Measurements from ENCODE around the gene TLR10. TPM values are rescaled to one million over a fixed set of nuclear protein-coding genes. Genes with fewer than 3 reads are reported as not detected.

The TLR10 gene
- total and polyA plus RNA-seq, 2 experiments from 2014 or later: not detected

DNA sequence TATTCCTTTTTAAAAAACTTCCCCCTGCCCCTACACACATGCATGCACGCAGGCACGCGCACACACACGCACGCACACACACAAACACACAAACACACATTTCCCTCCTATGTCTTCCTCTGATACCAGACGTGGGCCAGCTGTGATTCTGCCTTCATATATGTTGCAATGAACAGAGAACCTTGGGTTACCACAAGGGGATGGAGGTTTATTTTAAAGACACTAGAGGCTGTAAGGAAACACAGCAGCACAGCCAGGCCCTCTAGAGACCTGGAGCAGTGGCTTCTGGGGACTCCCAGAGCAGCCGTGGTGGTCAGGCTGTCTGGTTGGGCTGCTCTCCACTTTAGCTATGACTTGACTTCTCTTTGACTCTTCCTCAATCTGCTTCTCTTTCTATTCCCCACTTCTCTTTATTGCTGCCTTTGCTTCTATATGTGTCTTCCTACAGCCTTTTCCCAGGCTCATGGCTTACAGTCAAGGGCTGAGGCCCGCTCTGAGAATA, 3.2 kb upstream of the TLR10 start:
- Histone ChIP-seq H3K79me2 (ENCODE audit: insufficient read depth) (no peaks in the 10 kb centered on the region), H3K9me2 (ENCODE audit: insufficient read depth) (no peaks in the 10 kb centered on the region), H3F3A (ENCODE audit: insufficient read depth) (no peaks in the 10 kb centered on the region), H4K20me1 (ENCODE audit: insufficient read depth) (no peaks in the 10 kb centered on the region), H3K9me3 (ENCODE audit: low read depth) (no peaks in the 10 kb centered on the region), H3K27ac (no peak overlapping the region), H3K9ac (no peak overlapping the region), H3K4me1 (ENCODE audit: insufficient read depth) (no peaks in the 10 kb centered on the region), H3K36me3 (ENCODE audit: low read depth) (no peaks in the 10 kb centered on the region), H3K4me2 (ENCODE audit: unreplicated experiment) (no peak overlapping the region), H3K27me3 (replicated peaks; ENCODE audit: insufficient read depth) (no peaks in the 10 kb centered on the region), H2AFZ (no peak overlapping the region), H3K4me3 (no peak overlapping the region)
- TF ChIP-seq EZH2 (IDR thresholded peaks at IDR 0.05; ENCODE audit: insufficient read depth, poor library complexity, severe bottlenecking) (no peak), EZH2phosphoT487 (IDR thresholded peaks at IDR 0.05; ENCODE audit: insufficient read depth, low read depth) (no peak)
- no peak for DNase-seq
- in situ Hi-C loops (cut with MboI): no loop called here
- WGBS, 2 experiments (ENCODE audit: low coverage in 1 of 2, low lambda C conversion rate in 2 of 2, missing lambda C conversion rate in 2 of 2): 85% methylated on average over 8 of the region's 8 CpGs

DNA sequence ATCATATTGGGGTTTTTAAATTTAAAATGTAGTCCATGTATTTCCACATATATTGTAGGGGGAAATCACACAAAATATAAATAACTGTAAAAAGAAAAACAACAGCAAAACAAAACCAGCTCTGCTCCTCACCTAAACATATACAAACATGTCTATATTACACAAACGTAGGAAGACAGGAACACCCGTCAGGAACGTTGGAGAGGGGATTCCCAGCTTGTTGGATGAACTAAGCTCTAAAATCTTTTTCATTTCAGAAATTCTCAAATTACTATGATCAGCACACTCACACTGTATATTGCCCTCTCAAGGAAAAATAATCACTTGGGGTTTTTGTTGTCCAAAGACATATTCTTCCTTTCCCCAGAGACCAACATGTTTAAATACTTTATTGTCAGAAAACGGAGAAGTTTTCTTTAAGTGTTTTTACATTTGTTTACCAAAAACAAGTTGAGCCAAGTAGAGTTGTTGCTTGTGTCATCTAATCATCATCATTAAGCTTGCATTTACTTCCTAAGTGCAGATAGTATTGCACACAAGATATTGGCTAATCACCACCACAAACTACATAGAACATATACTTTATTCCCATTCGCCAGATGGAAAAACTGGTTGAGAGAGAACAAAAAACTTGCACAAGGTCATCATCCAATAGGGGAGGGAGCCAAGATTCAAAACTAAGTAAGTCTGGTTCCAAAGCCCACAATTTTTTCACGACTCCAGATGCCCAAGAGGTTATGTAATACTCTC, 2.4 kb upstream of the TLR10 start:
- no peaks in the 10 kb centered on the region for H3K79me2 ChIP-seq (ENCODE audit: insufficient read depth)
- H3F3A ChIP-seq (ENCODE audit: insufficient read depth): no peaks in the 10 kb centered on the region
- H2AFZ ChIP-seq: no peak overlapping the region
- no peak overlapping the region for H3K27ac ChIP-seq
- H3K9me2 ChIP-seq (ENCODE audit: insufficient read depth): no peaks in the 10 kb centered on the region
- 56 to 61% methylated on average over 6 of the region's 6 CpGs for WGBS, 2 experiments (ENCODE audit: low coverage in 1 of 2, low lambda C conversion rate in 2 of 2, missing lambda C conversion rate in 2 of 2)
- in situ Hi-C loops (cut with MboI): no loop called here
- no peak for TF ChIP-seq EZH2 (IDR thresholded peaks at IDR 0.05; ENCODE audit: insufficient read depth, poor library complexity, severe bottlenecking)
- no peak for TF ChIP-seq EZH2phosphoT487 (IDR thresholded peaks at IDR 0.05; ENCODE audit: insufficient read depth, low read depth)
- no peak overlapping the region for H3K9ac ChIP-seq
- no peak overlapping the region for H3K4me3 ChIP-seq
- no peak for DNase-seq
- no peaks in the 10 kb centered on the region for H3K36me3 ChIP-seq (ENCODE audit: low read depth)
- H3K9me3 ChIP-seq (ENCODE audit: low read depth): no peaks in the 10 kb centered on the region
- no peaks in the 10 kb centered on the region for H3K4me1 ChIP-seq (ENCODE audit: insufficient read depth)
- no peaks in the 10 kb centered on the region for H4K20me1 ChIP-seq (ENCODE audit: insufficient read depth)
- 0 out of 2 replicates have a peak, but pooled peaks cover 3% of the 10 kb centered on the region for H3K27me3 ChIP-seq (replicated peaks; ENCODE audit: insufficient read depth)
- H3K4me2 ChIP-seq (ENCODE audit: unreplicated experiment): no peak overlapping the region

DNA sequence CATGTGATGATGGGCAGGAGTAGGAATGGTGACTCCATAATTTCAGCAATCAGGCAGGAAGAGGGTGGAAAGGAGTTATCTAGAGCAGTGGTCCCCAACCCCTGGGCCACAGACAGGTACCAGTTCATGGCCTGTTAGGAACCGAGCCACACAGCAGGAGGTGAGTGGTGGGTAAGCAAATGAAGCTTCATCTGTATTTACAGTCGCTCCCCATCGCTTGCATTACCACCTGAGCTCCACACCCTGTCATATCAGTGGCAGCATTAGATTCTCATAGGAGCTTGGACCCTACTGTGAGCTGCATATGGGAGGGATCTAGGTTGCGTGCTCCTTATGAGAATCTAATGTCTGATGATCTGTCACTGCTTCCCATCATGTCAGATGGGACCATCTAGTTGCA, 1.4 kb upstream of the TLR10 start:
- no peaks in the 10 kb centered on the region for H3F3A ChIP-seq (ENCODE audit: insufficient read depth)
- no peak for DNase-seq
- no peaks in the 10 kb centered on the region for H3K4me1 ChIP-seq (ENCODE audit: insufficient read depth)
- in situ Hi-C loops (cut with MboI): no loop called here
- no peak overlapping the region for H2AFZ ChIP-seq
- no peak overlapping the region for H3K4me3 ChIP-seq
- no peaks in the 10 kb centered on the region for H3K9me2 ChIP-seq (ENCODE audit: insufficient read depth)
- WGBS, 2 experiments (ENCODE audit: low coverage in 1 of 2, low lambda C conversion rate in 2 of 2, missing lambda C conversion rate in 2 of 2): 66 to 73% methylated on average over 4 of the region's 4 CpGs
- H3K9ac ChIP-seq: no peak overlapping the region
- no peaks in the 10 kb centered on the region for H3K36me3 ChIP-seq (ENCODE audit: low read depth)
- H3K9me3 ChIP-seq (ENCODE audit: low read depth): no peaks in the 10 kb centered on the region
- H3K79me2 ChIP-seq (ENCODE audit: insufficient read depth): no peaks in the 10 kb centered on the region
- no peak for TF ChIP-seq EZH2phosphoT487 (IDR thresholded peaks at IDR 0.05; ENCODE audit: insufficient read depth, low read depth)
- H3K27me3 ChIP-seq (replicated peaks; ENCODE audit: insufficient read depth): 0 out of 2 replicates have a peak, but pooled peaks cover 3% of the 10 kb centered on the region
- H3K4me2 ChIP-seq (ENCODE audit: unreplicated experiment): no peak overlapping the region
- no peak overlapping the region for H3K27ac ChIP-seq
- no peaks in the 10 kb centered on the region for H4K20me1 ChIP-seq (ENCODE audit: insufficient read depth)

DNA sequence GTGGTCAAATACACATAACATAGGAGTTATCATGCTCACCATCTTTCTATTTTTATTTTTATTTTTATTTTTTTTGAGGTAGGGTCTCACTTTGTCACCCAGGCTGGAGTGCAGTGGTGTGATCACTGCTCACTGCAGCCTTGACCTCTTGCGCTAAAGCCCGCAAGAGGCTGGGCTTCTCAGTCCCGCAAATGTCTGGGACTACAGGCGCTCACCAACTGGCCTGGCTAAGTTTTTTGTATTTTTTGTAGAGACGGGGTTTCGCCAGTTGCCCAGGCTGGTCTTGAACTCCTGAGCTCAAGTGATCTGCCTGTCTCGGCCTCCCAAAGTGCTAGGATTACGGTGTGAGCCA, 295 bp upstream of the TLR10 start:
- H3K27me3 ChIP-seq (replicated peaks; ENCODE audit: insufficient read depth): 0 out of 2 replicates have a peak, but pooled peaks cover 3% of the 10 kb centered on the region
- H3K9me3 ChIP-seq (ENCODE audit: low read depth): no peaks in the 10 kb centered on the region
- H3K79me2 ChIP-seq (ENCODE audit: insufficient read depth): no peaks in the 10 kb centered on the region
- H4K20me1 ChIP-seq (ENCODE audit: insufficient read depth): no peaks in the 10 kb centered on the region
- no peaks in the 10 kb centered on the region for H3K9me2 ChIP-seq (ENCODE audit: insufficient read depth)
- H3K4me3 ChIP-seq: no peak overlapping the region
- no peak for DNase-seq
- no peak for TF ChIP-seq EZH2 (IDR thresholded peaks at IDR 0.05; ENCODE audit: insufficient read depth, poor library complexity, severe bottlenecking)
- no peak for TF ChIP-seq EZH2phosphoT487 (IDR thresholded peaks at IDR 0.05; ENCODE audit: insufficient read depth, low read depth)
- no peak overlapping the region for H3K4me2 ChIP-seq (ENCODE audit: unreplicated experiment)
- 65 to 68% methylated on average over 8 of the region's 8 CpGs for WGBS, 2 experiments (ENCODE audit: low coverage in 1 of 2, low lambda C conversion rate in 2 of 2, missing lambda C conversion rate in 2 of 2)
- no peaks in the 10 kb centered on the region for H3K4me1 ChIP-seq (ENCODE audit: insufficient read depth)
- H2AFZ ChIP-seq: no peak overlapping the region
- no peaks in the 10 kb centered on the region for H3K36me3 ChIP-seq (ENCODE audit: low read depth)
- in situ Hi-C loops (cut with MboI): no loop called here
- no peak overlapping the region for H3K27ac ChIP-seq
- H3K9ac ChIP-seq: no peak overlapping the region
- H3F3A ChIP-seq (ENCODE audit: insufficient read depth): no peaks in the 10 kb centered on the region

Measured in GM23248 (cell line).